ENCODE results near the gene SPARC.
A peak's percentile ranks its signal among the peaks of the same experiment; 100 is the strongest.

Gene SPARC

GRCh38 chr5:151722546-151722945 lies 35.8 kb upstream of the SPARC start:
- in situ Hi-C loops (cut with HindIII; ENCODE audit: low sequenced_read_pairs) = no loop called here
- TF ChIP-seq CTCF (IDR thresholded peaks at IDR 0.05; ENCODE audit: low read depth, low read length, missing control alignments) = no peak
- no peak overlapping the region for H3K4me3 ChIP-seq (ENCODE audit: low read depth, low read length)
- DNase-seq (ENCODE audit: low read depth) = no peak

GRCh38 chr5:151721812-151722391 lies 35.2 kb upstream of the SPARC start:
- in situ Hi-C loops (cut with HindIII; ENCODE audit: low sequenced_read_pairs) = no loop called here
- no peak overlapping the region for H3K4me3 ChIP-seq (ENCODE audit: low read depth, low read length)
- no peak for TF ChIP-seq CTCF (IDR thresholded peaks at IDR 0.05; ENCODE audit: low read depth, low read length, missing control alignments)
- no peak for DNase-seq (ENCODE audit: low read depth)

- no peak for DNase-seq (ENCODE audit: low read depth)
- in situ Hi-C loops (cut with HindIII; ENCODE audit: low sequenced_read_pairs) = no loop called here
- no peak overlapping the region for H3K4me3 ChIP-seq (ENCODE audit: low read depth, low read length)
- TF ChIP-seq CTCF (IDR thresholded peaks at IDR 0.05; ENCODE audit: low read depth, low read length, missing control alignments) = no peak
Measured at GRCh38 chr5:151721087-151721646, 34.5 kb upstream of the SPARC start.

GRCh38 chr5:151720215-151720614 lies 33.5 kb upstream of the SPARC start:
- no peak overlapping the region for H3K4me3 ChIP-seq (ENCODE audit: low read depth, low read length)
- no peak for DNase-seq (ENCODE audit: low read depth)
- in situ Hi-C loops (cut with HindIII; ENCODE audit: low sequenced_read_pairs) = no loop called here
- no peak for TF ChIP-seq CTCF (IDR thresholded peaks at IDR 0.05; ENCODE audit: low read depth, low read length, missing control alignments)

GRCh38 chr5:151719228-151720000 lies 32.7 kb upstream of the SPARC start:
- peak; percentile 49 for TF ChIP-seq CTCF (IDR thresholded peaks at IDR 0.05; ENCODE audit: low read depth, low read length, missing control alignments)
- in situ Hi-C loops (cut with HindIII; ENCODE audit: low sequenced_read_pairs) = no loop called here
- DNase-seq (ENCODE audit: low read depth) = no peak

GRCh38 chr5:151718646-151719045 lies 31.9 kb upstream of the SPARC start:
- H3K4me3 ChIP-seq (ENCODE audit: low read depth, low read length) = no peak overlapping the region
- no peak for DNase-seq (ENCODE audit: low read depth)
- TF ChIP-seq CTCF (IDR thresholded peaks at IDR 0.05; ENCODE audit: low read depth, low read length, missing control alignments) = no peak
- in situ Hi-C loops (cut with HindIII; ENCODE audit: low sequenced_read_pairs) = no loop called here

More at GRCh38 chr5:151719228-151720000, 32.7 kb upstream of the SPARC start:
- no peak overlapping the region for H3K4me3 ChIP-seq (ENCODE audit: low read depth, low read length)

All from astrocyte of the cerebellum (primary cell).